Measurements from ENCODE around the gene CEP44. TPM values are rescaled to one million over a fixed set of nuclear protein-coding genes. Genes with fewer than 3 reads are reported as not detected.

The CEP44 gene
- total RNA-seq, 1 experiment from 2014 or later = 11.5 TPM

DNA sequence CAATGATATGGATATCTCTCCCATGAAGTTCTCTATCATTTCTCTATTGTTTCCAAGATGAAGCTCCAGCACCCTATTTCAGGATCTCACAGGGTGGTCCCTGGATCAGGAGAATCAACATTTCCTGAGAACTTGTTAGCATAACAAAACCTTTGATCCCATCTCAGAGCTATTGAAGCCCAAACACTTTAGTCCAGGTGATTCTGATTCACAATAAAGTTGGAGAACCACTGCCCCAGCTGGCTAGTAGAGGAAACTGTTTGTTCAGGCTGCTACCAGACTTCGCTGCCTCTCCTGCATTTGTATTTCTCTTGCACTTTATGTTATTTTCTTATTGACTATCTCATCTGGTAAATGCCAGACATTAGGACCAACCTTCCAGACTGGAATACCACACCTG lies 65.4 kb downstream of the CEP44 start:
- Histone ChIP-seq H3K9me2 (ENCODE audit: insufficient read depth) (no peaks in the 10 kb centered on the region), H2AFZ (ENCODE audit: low read depth, low read length, poor library complexity, severe bottlenecking) (no peak overlapping the region), H3K4me1 (ENCODE audit: control insufficient read depth in 1 of 2, insufficient read depth in 2 of 2, low read length in 2 of 2) (no peaks in the 10 kb centered on the region), H4K20me1 (ENCODE audit: insufficient read depth) (no peaks in the 10 kb centered on the region), H3K79me2 (ENCODE audit: insufficient read depth, low read length) (no peaks in the 10 kb centered on the region), H3K27me3 (ENCODE audit: insufficient read depth, low read length) (no peaks in the 10 kb centered on the region), H3K9ac (ENCODE audit: low read length) (no peak overlapping the region), H3K4me3 (replicated peaks in 1 of 2; ENCODE audit: low read depth in 1 of 2, low read length in 2 of 2) (no peak overlapping the region), H3K27ac (ENCODE audit: low read depth, low read length) (no peak overlapping the region), H3K9me3 (ENCODE audit: control insufficient read depth in 1 of 2, insufficient read depth in 1 of 2, low read depth in 1 of 2, low read length in 2 of 2) (no peaks in the 10 kb centered on the region), H3K4me2 (ENCODE audit: low read length) (no peak overlapping the region), H3K36me3 (ENCODE audit: control insufficient read depth in 1 of 2, insufficient read depth in 2 of 2, low read length in 2 of 2) (no peaks in the 10 kb centered on the region)
- ATAC-seq = no peak
- intact Hi-C loops (cut with micrococcal nuclease) = no loop called here
- ChIA-PET CTCF (no interaction called here), RAD21 (ENCODE audit: low non-redundant PET in 1 of 2, low total read pairs in 2 of 2, uncharacterized antibody in 2 of 2, unreplicated experiment in 2 of 2) (no interaction called here), POLR2A (no interaction called here)
- no peak for TF ChIP-seq TCF7L2 (IDR thresholded peaks at IDR 0.05; ENCODE audit: borderline replicate concordance, extremely low read depth, insufficient read depth, insufficient read length)
- TF ChIP-seq EGR1 (IDR thresholded peaks at IDR 0.05; ENCODE audit: low read depth) = no peak
- no peak for TF ChIP-seq POLR2AphosphoS5 (IDR thresholded peaks at IDR 0.05; ENCODE audit: low read depth, low read length)
- TF ChIP-seq, protein P1, sequence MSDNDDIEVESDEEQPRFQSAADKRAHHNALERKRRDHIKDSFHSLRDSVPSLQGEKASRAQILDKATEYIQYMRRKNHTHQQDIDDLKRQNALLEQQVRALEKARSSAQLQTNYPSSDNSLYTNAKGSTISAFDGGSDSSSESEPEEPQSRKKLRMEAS (IDR thresholded peaks at IDR 0.05) = no peak
- TF ChIP-seq CBX3 (IDR thresholded peaks at IDR 0.05; ENCODE audit: low read depth) = no peak
- TF ChIP-seq SIN3A (IDR thresholded peaks at IDR 0.05; ENCODE audit: low read depth) = no peak
- no peak for TF ChIP-seq EZH2 (IDR thresholded peaks at IDR 0.05)
- no peak for TF ChIP-seq SP1 (IDR thresholded peaks at IDR 0.05; ENCODE audit: low read depth)
- TF ChIP-seq POLR2A (IDR thresholded peaks at IDR 0.05; ENCODE audit: borderline replicate concordance, extremely low read depth, insufficient read depth, insufficient read length) = no peak
- TF ChIP-seq, protein P2, sequence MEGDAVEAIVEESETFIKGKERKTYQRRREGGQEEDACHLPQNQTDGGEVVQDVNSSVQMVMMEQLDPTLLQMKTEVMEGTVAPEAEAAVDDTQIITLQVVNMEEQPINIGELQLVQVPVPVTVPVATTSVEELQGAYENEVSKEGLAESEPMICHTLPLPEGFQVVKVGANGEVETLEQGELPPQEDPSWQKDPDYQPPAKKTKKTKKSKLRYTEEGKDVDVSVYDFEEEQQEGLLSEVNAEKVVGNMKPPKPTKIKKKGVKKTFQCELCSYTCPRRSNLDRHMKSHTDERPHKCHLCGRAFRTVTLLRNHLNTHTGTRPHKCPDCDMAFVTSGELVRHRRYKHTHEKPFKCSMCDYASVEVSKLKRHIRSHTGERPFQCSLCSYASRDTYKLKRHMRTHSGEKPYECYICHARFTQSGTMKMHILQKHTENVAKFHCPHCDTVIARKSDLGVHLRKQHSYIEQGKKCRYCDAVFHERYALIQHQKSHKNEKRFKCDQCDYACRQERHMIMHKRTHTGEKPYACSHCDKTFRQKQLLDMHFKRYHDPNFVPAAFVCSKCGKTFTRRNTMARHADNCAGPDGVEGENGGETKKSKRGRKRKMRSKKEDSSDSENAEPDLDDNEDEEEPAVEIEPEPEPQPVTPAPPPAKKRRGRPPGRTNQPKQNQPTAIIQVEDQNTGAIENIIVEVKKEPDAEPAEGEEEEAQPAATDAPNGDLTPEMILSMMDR (IDR thresholded peaks at IDR 0.05 in 2 of 3, conservative IDR thresholded peaks at IDR 0.05 in 1 of 3; ENCODE audit: borderline replicate concordance in 1 of 3, insufficient read depth in 1 of 3, low read depth in 2 of 3, low read length in 2 of 3) = 0 out of 6 replicates have a peak, but pooled peaks of 1 of the 3 experiments have one; percentile 5
- TF ChIP-seq, protein P3, sequence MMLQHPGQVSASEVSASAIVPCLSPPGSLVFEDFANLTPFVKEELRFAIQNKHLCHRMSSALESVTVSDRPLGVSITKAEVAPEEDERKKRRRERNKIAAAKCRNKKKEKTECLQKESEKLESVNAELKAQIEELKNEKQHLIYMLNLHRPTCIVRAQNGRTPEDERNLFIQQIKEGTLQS (IDR thresholded peaks at IDR 0.05) = 0 out of 2 replicates have a peak, but pooled peaks have one; percentile 1
- no peak for TF ChIP-seq YY1 (IDR thresholded peaks at IDR 0.05; ENCODE audit: extremely low read depth, insufficient replicate concordance, low read depth, low read length)
- TF ChIP-seq SRF (IDR thresholded peaks at IDR 0.05; ENCODE audit: low read depth) = no peak
- DNase-seq (ENCODE audit: low read depth, low spot score) = no peak
- no TSS peak for BruUV-seq (replicated peaks)
